Measurements from ENCODE around the gene ERI3. TPM values are rescaled to one million over a fixed set of nuclear protein-coding genes. Genes with fewer than 3 reads are reported as not detected.

The ERI3 gene
- total RNA-seq, 1 experiment from 2014 or later: 74.2 TPM

DNA sequence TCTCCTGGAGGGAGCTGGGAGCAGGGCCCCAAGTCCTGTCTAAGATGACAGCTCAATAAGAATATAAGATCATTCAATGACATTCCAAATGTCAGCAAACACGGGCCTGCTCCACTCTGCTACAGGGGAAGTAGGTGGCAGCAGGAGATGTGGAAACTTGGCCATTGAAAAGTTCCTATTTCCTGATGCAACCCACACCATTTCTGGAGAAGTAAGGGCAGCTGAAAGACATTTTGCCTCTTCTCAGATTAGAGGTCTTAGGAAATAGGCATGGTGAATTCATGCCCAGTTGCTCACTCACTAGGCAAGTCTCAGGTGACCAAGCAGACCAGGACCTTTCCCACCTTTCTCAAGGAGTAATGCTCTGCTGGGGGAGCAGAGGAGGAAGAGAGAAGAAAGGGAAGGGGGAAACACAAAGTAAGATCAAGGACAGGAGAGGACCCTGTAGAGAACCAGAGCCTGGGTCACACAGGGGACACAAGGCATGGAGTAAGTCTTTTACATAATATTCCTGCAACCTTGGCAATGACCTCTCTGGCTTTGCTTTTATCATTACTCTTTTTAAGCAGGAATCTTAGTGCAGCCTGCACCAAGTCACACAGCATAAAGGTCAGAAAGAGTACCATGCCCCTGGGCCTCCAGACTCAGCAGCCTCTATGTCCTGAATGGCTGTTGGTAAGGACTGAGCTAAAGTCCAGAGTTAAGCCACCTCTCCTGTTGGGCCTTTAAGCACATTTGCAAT, 72.9 kb downstream of the ERI3 start (continued):
- TF ChIP-seq, protein P1, sequence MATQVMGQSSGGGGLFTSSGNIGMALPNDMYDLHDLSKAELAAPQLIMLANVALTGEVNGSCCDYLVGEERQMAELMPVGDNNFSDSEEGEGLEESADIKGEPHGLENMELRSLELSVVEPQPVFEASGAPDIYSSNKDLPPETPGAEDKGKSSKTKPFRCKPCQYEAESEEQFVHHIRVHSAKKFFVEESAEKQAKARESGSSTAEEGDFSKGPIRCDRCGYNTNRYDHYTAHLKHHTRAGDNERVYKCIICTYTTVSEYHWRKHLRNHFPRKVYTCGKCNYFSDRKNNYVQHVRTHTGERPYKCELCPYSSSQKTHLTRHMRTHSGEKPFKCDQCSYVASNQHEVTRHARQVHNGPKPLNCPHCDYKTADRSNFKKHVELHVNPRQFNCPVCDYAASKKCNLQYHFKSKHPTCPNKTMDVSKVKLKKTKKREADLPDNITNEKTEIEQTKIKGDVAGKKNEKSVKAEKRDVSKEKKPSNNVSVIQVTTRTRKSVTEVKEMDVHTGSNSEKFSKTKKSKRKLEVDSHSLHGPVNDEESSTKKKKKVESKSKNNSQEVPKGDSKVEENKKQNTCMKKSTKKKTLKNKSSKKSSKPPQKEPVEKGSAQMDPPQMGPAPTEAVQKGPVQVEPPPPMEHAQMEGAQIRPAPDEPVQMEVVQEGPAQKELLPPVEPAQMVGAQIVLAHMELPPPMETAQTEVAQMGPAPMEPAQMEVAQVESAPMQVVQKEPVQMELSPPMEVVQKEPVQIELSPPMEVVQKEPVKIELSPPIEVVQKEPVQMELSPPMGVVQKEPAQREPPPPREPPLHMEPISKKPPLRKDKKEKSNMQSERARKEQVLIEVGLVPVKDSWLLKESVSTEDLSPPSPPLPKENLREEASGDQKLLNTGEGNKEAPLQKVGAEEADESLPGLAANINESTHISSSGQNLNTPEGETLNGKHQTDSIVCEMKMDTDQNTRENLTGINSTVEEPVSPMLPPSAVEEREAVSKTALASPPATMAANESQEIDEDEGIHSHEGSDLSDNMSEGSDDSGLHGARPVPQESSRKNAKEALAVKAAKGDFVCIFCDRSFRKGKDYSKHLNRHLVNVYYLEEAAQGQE (IDR thresholded peaks at IDR 0.05; ENCODE audit: low read depth): no peak
- TF ChIP-seq EGR1 (IDR thresholded peaks at IDR 0.05; ENCODE audit: low read depth): no peak
- TF ChIP-seq EZH2phosphoT487 (IDR thresholded peaks at IDR 0.05; ENCODE audit: borderline replicate concordance): no peak
- TF ChIP-seq SRF (IDR thresholded peaks at IDR 0.05; ENCODE audit: low read depth): no peak
- no peak for TF ChIP-seq RAD21 (IDR thresholded peaks at IDR 0.05; ENCODE audit: low read depth)
- TF ChIP-seq SIN3A (IDR thresholded peaks at IDR 0.05; ENCODE audit: low read depth): no peak
- TF ChIP-seq ZNF274 (IDR thresholded peaks at IDR 0.05; ENCODE audit: low read depth, low read length): no peak
- TF ChIP-seq JUND (IDR thresholded peaks at IDR 0.05): no peak
- TF ChIP-seq CEBPB (IDR thresholded peaks at IDR 0.05; ENCODE audit: low read depth): no peak
- no peak for TF ChIP-seq CBX3 (IDR thresholded peaks at IDR 0.05; ENCODE audit: low read depth)
- TF ChIP-seq EZH2 (IDR thresholded peaks at IDR 0.05): no peak

DNA sequence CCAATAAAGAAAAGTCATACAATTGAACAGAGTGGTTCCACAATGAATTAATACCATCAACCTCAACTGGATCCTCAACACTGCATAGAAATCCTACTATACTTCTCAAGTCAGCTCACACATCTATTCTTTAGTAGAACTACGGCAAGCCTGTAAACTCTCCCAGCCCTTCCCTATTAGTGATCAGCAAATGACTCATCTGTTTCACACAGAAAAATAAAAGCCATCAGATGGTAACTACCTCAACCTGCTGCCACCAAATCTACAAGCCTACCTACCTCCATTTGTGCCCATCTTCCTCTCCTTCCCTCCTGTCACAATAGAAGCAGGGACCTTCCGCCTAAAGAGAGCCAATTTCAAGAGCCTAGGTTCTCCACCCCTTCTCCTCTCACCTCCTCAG, 78.2 kb downstream of the ERI3 start:
- Histone ChIP-seq H3K4me3 (replicated peaks in 1 of 2; ENCODE audit: low read depth in 1 of 2, low read length in 2 of 2) (no peak overlapping the region), H2AFZ (ENCODE audit: low read depth, low read length, poor library complexity, severe bottlenecking) (no peak overlapping the region), H3K4me1 (ENCODE audit: control insufficient read depth in 1 of 2, insufficient read depth in 2 of 2, low read length in 2 of 2) (no peaks in the 10 kb centered on the region), H3K36me3 (ENCODE audit: control insufficient read depth in 1 of 2, insufficient read depth in 2 of 2, low read length in 2 of 2) (peaks cover 0 to 2% of the 10 kb centered on the region in 2 experiments; a peak in 1 of 4 replicates), H3K9me3 (ENCODE audit: control insufficient read depth in 1 of 2, insufficient read depth in 1 of 2, low read depth in 1 of 2, low read length in 2 of 2) (no peaks in the 10 kb centered on the region), H4K20me1 (ENCODE audit: insufficient read depth) (no peaks in the 10 kb centered on the region), H3K9me2 (ENCODE audit: insufficient read depth) (no peaks in the 10 kb centered on the region), H3K79me2 (ENCODE audit: insufficient read depth, low read length) (no peaks in the 10 kb centered on the region), H3K27ac (ENCODE audit: low read depth, low read length) (no peak overlapping the region), H3K27me3 (ENCODE audit: insufficient read depth, low read length) (no peaks in the 10 kb centered on the region), H3K4me2 (ENCODE audit: low read length) (no peak overlapping the region), H3K9ac (ENCODE audit: low read length) (no peak overlapping the region)
- ATAC-seq (no peak), DNase-seq (ENCODE audit: low read depth, low spot score) (no peak)
- ChIA-PET CTCF (no interaction called here), POLR2A (no interaction called here), RAD21 (ENCODE audit: low non-redundant PET in 1 of 2, low total read pairs in 2 of 2, uncharacterized antibody in 2 of 2, unreplicated experiment in 2 of 2) (no interaction called here)
- intact Hi-C loops (cut with micrococcal nuclease): no loop called here
- TF ChIP-seq CBX3 (IDR thresholded peaks at IDR 0.05; ENCODE audit: low read depth) (no peak), ELF1 (IDR thresholded peaks at IDR 0.05; ENCODE audit: borderline replicate concordance, low read depth) (no peak)
- no TSS peak for BruUV-seq (replicated peaks)

All from HCT116 (cell line).